ENCODE data around the gene TEP1.

TEP1 gene

GRCh38 chr14:20412876-20413743, at the start of gene TEP1:
TSS of gene TEP1 (minus strand) at chr14:20413501. CDS start at chr14:20408439, 5,062 bp downstream.
- peak; percentile 81 for DNase-seq (ENCODE audit: low read depth)
- peak within 1 kb of the TSS; percentile 93 for H3K4me3 ChIP-seq (replicated peaks; ENCODE audit: low read depth, low read length)
- TF ChIP-seq CTCF (IDR thresholded peaks at IDR 0.05; ENCODE audit: low read length, missing control alignments), result no peak

GRCh38 chr14:20461225-20462141, 48.2 kb upstream of the TEP1 start, which contains the start of gene PIP4P1:
TSS of gene PIP4P1 (minus strand) at chr14:20461434. CDS start at chr14:20461325, 109 bp downstream.
- no peak for TF ChIP-seq CTCF (IDR thresholded peaks at IDR 0.05; ENCODE audit: low read length, missing control alignments)
- H3K4me3 ChIP-seq (replicated peaks; ENCODE audit: low read depth, low read length), result peak within 1 kb of the TSS; percentile 89
- DNase-seq (ENCODE audit: low read depth), result peak; percentile 100

GRCh38 chr14:20460458-20461224, 47.3 kb upstream of the TEP1 start:
- peak overlapping the region; percentile 89 for H3K4me3 ChIP-seq (replicated peaks; ENCODE audit: low read depth, low read length)
- DNase-seq (ENCODE audit: low read depth), result no peak
- TF ChIP-seq CTCF (IDR thresholded peaks at IDR 0.05; ENCODE audit: low read length, missing control alignments), result no peak

- DNase-seq (ENCODE audit: low read depth), result no peak
- TF ChIP-seq CTCF (IDR thresholded peaks at IDR 0.05; ENCODE audit: low read length, missing control alignments), result no peak
- H3K4me3 ChIP-seq (replicated peaks; ENCODE audit: low read depth, low read length), result no peak overlapping the region
These were observed 44.9 kb upstream of the TEP1 start for GRCh38 chr14:20458031-20458789.

- no peak for DNase-seq (ENCODE audit: low read depth)
- no peak for TF ChIP-seq CTCF (IDR thresholded peaks at IDR 0.05; ENCODE audit: low read length, missing control alignments)
- no peak overlapping the region for H3K4me3 ChIP-seq (replicated peaks; ENCODE audit: low read depth, low read length)
These were observed 43.7 kb upstream of the TEP1 start for GRCh38 chr14:20456971-20457370.

Data from fibroblast of pulmonary artery (primary cell).